IMR-90 (cell line): ENCODE measurements around the gene FBXO5. TPM values are rescaled to one million over a fixed set of nuclear protein-coding genes. Genes with fewer than 3 reads are reported as not detected.

Experiments used
- ATAC-seq: fragments of 200-7000 bp; cut with Tn5 transposase; 2 replicates; pipeline ENCODE4 v1.9.1; 2020; ENCODE audit warnings: low read depth, mild to moderate bottlenecking, moderate library complexity
- BruUV-seq: library from RNA; stranded (reverse); fragments of 400-500 nt; replicated peaks from 2 replicates; lab custom pipeline; 2021; lab: Mats Ljungman, UMichigan
- CTCF ChIA-PET: fragments of 300-600 bp; formaldehyde crosslinking; extraction: SDS; loops from one replicate; lab custom pipeline; 2021; ENCODE audit warnings: antibody characterized with exemption; lab: Yijun Ruan, JAX
- POLR2A ChIA-PET: fragments of 300-600 bp; sonication (Branson Sonifier 250); formaldehyde crosslinking; loops from one replicate; lab custom pipeline; 2022; ENCODE audit warnings: antibody characterized with exemption; ENCODE audit not compliant: unreplicated experiment; lab: Charles Lee
- DNase-seq: peaks from one replicate; pipeline ENCODE4 v3.0.0; 2013
- H2AFZ ChIP-seq: replicated peaks from 2 replicates; pipeline ENCODE3; 2013; ENCODE audit warnings: low read length, mild to moderate bottlenecking; ENCODE audit not compliant: poor library complexity
- H2AK5ac ChIP-seq: 2 replicates; pipeline ENCODE4 v1.6.1; 2013; ENCODE audit warnings: low read depth, low read length, inconsistent platforms
- H2AK9ac ChIP-seq: replicated peaks from 2 replicates; pipeline ENCODE3; 2013; ENCODE audit warnings: mild to moderate bottlenecking, low read depth, low read length, moderate library complexity; ENCODE audit not compliant: poor library complexity
- H2BK120ac ChIP-seq: 2 replicates; pipeline ENCODE4 v1.6.1; 2013; ENCODE audit warnings: low read depth, low read length, inconsistent platforms
- H2BK15ac ChIP-seq: 3 replicates; pipeline ENCODE4 v1.6.1; 2013; ENCODE audit warnings: low read depth, low read length, inconsistent platforms
- H2BK20ac ChIP-seq: 2 replicates; pipeline ENCODE4 v1.6.1; 2013; ENCODE audit warnings: low read depth, mild to moderate bottlenecking, inconsistent platforms, low read length, moderate library complexity
- H2BK5ac ChIP-seq: 2 replicates; pipeline ENCODE4 v1.6.1; 2013; ENCODE audit warnings: mild to moderate bottlenecking, low read depth, low read length, inconsistent platforms; ENCODE audit not compliant: poor library complexity, severe bottlenecking
- H3K14ac ChIP-seq: replicated peaks from 2 replicates; pipeline ENCODE4 v1.6.1; 2013; ENCODE audit warnings: low read depth, low read length, inconsistent platforms
- H3K18ac ChIP-seq: 2 replicates; pipeline ENCODE4 v1.6.1; 2013; ENCODE audit warnings: low read depth, low read length, control low read depth
- H3K23ac ChIP-seq: 2 replicates; pipeline ENCODE4 v1.6.1; 2013; ENCODE audit warnings: low read depth, low read length, inconsistent platforms
- H3K27ac ChIP-seq: 2 replicates; pipeline ENCODE4 v1.5.1; 2013; ENCODE audit warnings: mild to moderate bottlenecking, control low read depth, low read length; ENCODE audit not compliant: insufficient read depth
- H3K27me3 ChIP-seq: 2 replicates; pipeline ENCODE4 v1.6.1; 2013; ENCODE audit warnings: low read length; ENCODE audit not compliant: control insufficient read depth, insufficient read depth
- H3K36me3 ChIP-seq: 2 replicates; pipeline ENCODE4 v1.6.1; 2013; ENCODE audit warnings: low read length, mixed read lengths; ENCODE audit not compliant: control insufficient read depth, insufficient read depth
- H3K4ac ChIP-seq: 2 replicates; pipeline ENCODE4 v1.6.1; 2013; ENCODE audit warnings: low read depth, low read length, inconsistent platforms
- H3K4me1 ChIP-seq: 2 replicates; pipeline ENCODE4 v1.6.1; 2013; ENCODE audit warnings: low read length, mixed read lengths; ENCODE audit not compliant: control insufficient read depth, insufficient read depth
- H3K4me2 ChIP-seq: 2 replicates; pipeline ENCODE4 v1.6.1; 2013; ENCODE audit warnings: low read depth, mild to moderate bottlenecking, control low read depth, low read length, moderate library complexity
- H3K4me3 ChIP-seq: 2 replicates; pipeline ENCODE4 v1.5.1; 2013; ENCODE audit warnings: low read depth, mild to moderate bottlenecking, control low read depth, low read length, moderate library complexity; ENCODE audit not compliant: insufficient read depth
- H3K56ac ChIP-seq: 2 replicates; pipeline ENCODE4 v1.6.1; 2013; ENCODE audit warnings: low read length, inconsistent platforms; ENCODE audit not compliant: insufficient read depth; ENCODE audit errors: extremely low read depth
- H3K79me1 ChIP-seq, 2 experiments: 2 replicates each; pipeline ENCODE4 v1.6.1; 2013; ENCODE audit warnings: low read length in 2 of 2, inconsistent platforms in 1 of 2, low read depth in 1 of 2
- H3K9ac ChIP-seq: 2 replicates; pipeline ENCODE4 v1.6.1; 2013; ENCODE audit warnings: low read depth, low read length, control low read depth
- H3K9me1 ChIP-seq: 2 replicates; pipeline ENCODE4 v1.6.1; 2013; ENCODE audit warnings: low read length, inconsistent platforms; ENCODE audit not compliant: insufficient read depth
- H3K9me3 ChIP-seq: 2 replicates; pipeline ENCODE4 v1.6.1; 2013; ENCODE audit warnings: low read length; ENCODE audit not compliant: control insufficient read depth, insufficient read depth
- H4K20me1 ChIP-seq: 2 replicates; pipeline ENCODE4 v1.6.1; 2013; ENCODE audit warnings: low read length, inconsistent platforms; ENCODE audit not compliant: insufficient read depth
- H4K5ac ChIP-seq: 2 replicates; pipeline ENCODE4 v1.6.1; 2013; ENCODE audit warnings: mild to moderate bottlenecking, low read depth, low read length, control low read depth
- H4K8ac ChIP-seq, 2 experiments: 2 replicates each; pipeline ENCODE4 v1.6.1; 2013; ENCODE audit warnings: low read depth in 2 of 2, low read length in 2 of 2, control low read depth in 1 of 2, inconsistent platforms in 1 of 2
- H4K91ac ChIP-seq: 2 replicates; pipeline ENCODE4 v1.6.1; 2013; ENCODE audit warnings: low read depth, low read length, inconsistent platforms; ENCODE audit not compliant: insufficient read depth
- CEBPB ChIP-seq: IDR thresholded peaks from 2 replicates; pipeline ENCODE4 v1.6.1; 2012; ENCODE audit warnings: low read depth, low read length, improper control_type of control experiment
- CTCF ChIP-seq: conservative IDR thresholded peaks from 2 replicates; pipeline ENCODE4 v1.5.1; 2012; ENCODE audit warnings: mild to moderate bottlenecking, low read depth, low read length, improper control_type of control experiment
- MAZ ChIP-seq: IDR thresholded peaks from 2 replicates; pipeline ENCODE4 v1.6.1; 2012; ENCODE audit warnings: low read depth, mild to moderate bottlenecking, low read length, improper control_type of control experiment, moderate library complexity, borderline replicate concordance
- SMC3 ChIP-seq: fragments of 150-350 bp; IDR thresholded peaks from 2 replicates; pipeline ENCODE4 v1.6.1; 2016; ENCODE audit warnings: low read depth, mild to moderate bottlenecking, antibody characterized with exemption, low read length, moderate library complexity
- WGBS, 2 experiments: methylation state at CpG; one replicate each; pipeline versions ENCODE4 v1.1.5 to v1.1.7; 2013; ENCODE audit warnings: missing lambda C conversion rate in 2 of 2; ENCODE audit not compliant: insufficient read length in 1 of 2; ENCODE audit errors: extremely low coverage in 2 of 2; 5-methylcytosine and 5-hydroxymethylcytosine counted together
- dilution Hi-C: fragments of 300-500 bp; cut with HindIII; formaldehyde crosslinking; loops from one replicate; pipeline ENCODE4 v1.14.3; 2018; ENCODE audit warnings: low sequenced_read_pairs; ENCODE audit not compliant: unreplicated experiment
- in situ Hi-C: fragments of 300-500 bp; cut with MboI; formaldehyde crosslinking; loops from 3 replicates; pipeline ENCODE4 v1.14.3; 2019; ENCODE audit warnings: low sequenced_read_pairs, inconsistent platforms, mixed read lengths
- intact Hi-C: fragments of 100-400 bp; cut with micrococcal nuclease; formaldehyde crosslinking; loops from 2 replicates; pipeline ENCODE4 v1.10.0; 2022
- polyA plus RNA-seq, 3 experiments: library from polyadenylated mRNA; depleted of rRNA; stranded (reverse); fragments of >200 nt; gene quantifications; 2 replicates each; pipeline ENCODE4 v1.2.3, GENCODE V29; 2012; ENCODE audit warnings: low replicate concordance in 1 of 3
- total RNA-seq: library from RNA; depleted of rRNA; stranded (reverse); fragments of >200 nt; gene quantifications from 2 replicates; pipeline ENCODE4 v1.2.3, GENCODE V29; 2012

FBXO5 gene
- total and polyA plus RNA-seq, 2 of the 4 experiments (the other 2 are of a cell fraction), result 11.8 to 16.7 TPM

GRCh38 chr6:153032255-153032882 lies 49.5 kb upstream of the FBXO5 start (continued):
- no peak for TF ChIP-seq MAZ

- no TSS peak for BruUV-seq
- H2BK20ac ChIP-seq, result peak overlapping the region; percentile 52; the same call in 1 of the 2 replicates
- peak; percentile 84 for ATAC-seq
- peak overlapping the region; percentile 75; the same call in 1 of the 2 replicates for H4K5ac ChIP-seq
- intact Hi-C loops, result loop anchor here (5.0 to 10.0 kb wide), 2 partner anchors 201 to 1123 kb away; no protein-coding TSS in a partner anchor
- H3K9ac ChIP-seq, result no peak overlapping the region
- H3K36me3 ChIP-seq, result peaks cover 1% of the 10 kb centered on the region; the same call in 1 of the 2 replicates
- ChIA-PET CTCF (interaction anchor here (0.6 to 1.8 kb wide), 5 partner anchors 18 to 1058 kb away, joined by 3 read pairs; no protein-coding TSS in a partner anchor), POLR2A (no interaction called here)
- WGBS, 2 experiments, result no CpG with 5 or more reads among the region's 1 CpG
- peak overlapping the region; percentile 81; the same call in 1 of the 2 replicates for H3K27ac ChIP-seq
- peak; percentile 64 for DNase-seq
- no peak overlapping the region for H3K4me3 ChIP-seq
- no peak overlapping the region for H4K8ac ChIP-seq
- dilution Hi-C loops, result no loop called here
- peak overlapping the region; percentile 41; the same call in 1 of the 2 replicates for H2BK120ac ChIP-seq
- no peak overlapping the region for H2BK15ac ChIP-seq
- no peaks in the 10 kb centered on the region for H3K27me3 ChIP-seq
- in situ Hi-C loops, result loop anchor here (25.0 kb wide), 2 partner anchors 481 to 1131 kb away; no protein-coding TSS in a partner anchor
- no peak overlapping the region for H2AFZ ChIP-seq
- no peaks in the 10 kb centered on the region for H4K20me1 ChIP-seq
- peak overlapping the region; percentile 64 for H2BK5ac ChIP-seq
- H3K4me2 ChIP-seq, result peak overlapping the region; percentile 77
- 0 out of 2 replicates have a peak overlapping the region, but pooled peaks have one; percentile 44 for H3K23ac ChIP-seq
- H3K56ac ChIP-seq, result no peak overlapping the region
- TF ChIP-seq CTCF, result no peak
- no peak for TF ChIP-seq SMC3
- peak; percentile 83 for TF ChIP-seq CEBPB
- no peak overlapping the region for H3K14ac ChIP-seq
- H3K9me1 ChIP-seq, result no peaks in the 10 kb centered on the region
- no peak overlapping the region for H2AK9ac ChIP-seq
- no peaks in the 10 kb centered on the region for H3K9me3 ChIP-seq
- H3K4ac ChIP-seq, result 0 out of 2 replicates have a peak overlapping the region, but pooled peaks have one; percentile 23
- H3K79me1 ChIP-seq, result no peaks in the 10 kb centered on the region; a peak in 1 of 4 replicates
- peak overlapping the region; percentile 64; the same call in 1 of the 2 replicates for H3K18ac ChIP-seq
- no peak overlapping the region for H4K91ac ChIP-seq
- H3K4me1 ChIP-seq, result peaks cover 9% of the 10 kb centered on the region
- peak overlapping the region; percentile 44; the same call in 1 of the 2 replicates for H2AK5ac ChIP-seq
Measured at GRCh38 chr6:153031335-153031955, 48.6 kb upstream of the FBXO5 start.
